RKO (cell line): Measurements from ENCODE around the gene CACNA2D2.
"Not testable (repeated sequence)": the region's sequence is repeated elsewhere in the genome, so short reads cannot be mapped to it uniquely, and the experiment has no call there.

Experiments used
- DNase-seq: peaks from one replicate; pipeline ENCODE4 v3.0.0-alpha.2; 2016; ENCODE audit warnings: low spot score

The CACNA2D2 gene

DNA sequence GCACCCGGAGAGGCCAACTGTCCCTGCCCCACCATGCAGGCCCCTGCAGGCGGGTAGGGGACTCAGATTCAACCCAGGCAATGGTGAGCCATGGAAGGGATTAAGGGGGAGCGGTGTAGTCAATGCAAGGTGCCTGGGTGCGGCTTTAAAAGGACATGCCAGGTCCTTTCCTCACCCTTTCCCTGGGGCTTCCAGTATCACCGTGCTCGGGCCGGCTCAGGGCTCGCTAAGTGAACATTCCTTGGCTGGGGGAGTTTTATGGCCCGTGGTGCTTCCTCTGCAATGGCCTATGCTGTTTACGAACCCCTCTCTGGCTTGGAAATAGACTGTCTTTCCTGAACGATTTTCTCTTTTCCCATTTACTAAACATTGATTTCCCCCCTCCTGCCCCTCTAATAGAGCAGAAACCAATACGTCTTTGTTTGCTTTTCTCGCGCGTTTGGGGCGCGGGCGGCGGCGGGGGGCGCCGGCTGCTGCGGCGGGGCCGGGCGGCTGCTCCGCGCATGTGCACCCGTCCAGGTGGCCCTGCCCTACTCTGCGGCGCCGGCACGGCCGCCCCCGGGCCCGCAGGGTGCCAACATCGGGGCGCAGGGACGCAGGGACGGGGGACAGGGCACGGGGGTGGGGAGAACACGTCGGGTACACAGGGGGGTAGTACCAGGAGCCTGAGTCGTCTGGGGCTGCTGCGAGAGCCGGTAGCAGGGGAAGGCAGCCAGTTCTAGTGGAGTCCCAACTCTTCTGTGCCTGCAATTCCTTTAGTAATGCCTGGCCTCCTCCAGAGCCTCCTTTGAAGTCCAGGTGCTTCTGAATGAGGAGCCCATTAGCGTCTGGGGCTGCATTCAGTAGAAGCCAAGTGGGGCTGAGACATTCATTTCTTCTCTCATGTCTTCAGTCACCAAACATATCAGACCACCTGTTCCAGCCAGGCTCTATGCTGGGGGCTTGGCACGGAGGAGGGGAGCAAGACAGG is 26.9 kb upstream of the CACNA2D2 start:
- no peak for DNase-seq

DNA sequence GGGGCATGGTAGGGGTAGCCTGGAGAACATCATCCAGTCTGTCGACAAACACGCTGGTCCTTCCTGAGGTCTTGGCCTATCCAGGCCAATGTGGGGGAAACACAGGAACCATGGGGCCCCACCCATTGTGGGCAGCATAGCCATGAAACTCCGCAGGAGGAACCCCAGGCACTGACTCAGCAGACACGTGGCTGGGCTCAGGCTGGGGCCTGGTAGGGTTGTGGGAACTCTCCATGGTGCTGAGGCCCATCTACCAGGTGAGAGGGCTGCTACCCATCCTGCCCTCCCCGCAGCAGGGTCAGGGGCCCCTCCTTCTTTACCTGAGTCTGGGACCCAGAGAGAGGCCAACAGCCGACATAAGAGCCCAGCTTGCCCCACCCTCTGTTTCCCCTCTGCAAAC is 22.6 kb upstream of the CACNA2D2 start:
- peak; percentile 75 for DNase-seq

DNA sequence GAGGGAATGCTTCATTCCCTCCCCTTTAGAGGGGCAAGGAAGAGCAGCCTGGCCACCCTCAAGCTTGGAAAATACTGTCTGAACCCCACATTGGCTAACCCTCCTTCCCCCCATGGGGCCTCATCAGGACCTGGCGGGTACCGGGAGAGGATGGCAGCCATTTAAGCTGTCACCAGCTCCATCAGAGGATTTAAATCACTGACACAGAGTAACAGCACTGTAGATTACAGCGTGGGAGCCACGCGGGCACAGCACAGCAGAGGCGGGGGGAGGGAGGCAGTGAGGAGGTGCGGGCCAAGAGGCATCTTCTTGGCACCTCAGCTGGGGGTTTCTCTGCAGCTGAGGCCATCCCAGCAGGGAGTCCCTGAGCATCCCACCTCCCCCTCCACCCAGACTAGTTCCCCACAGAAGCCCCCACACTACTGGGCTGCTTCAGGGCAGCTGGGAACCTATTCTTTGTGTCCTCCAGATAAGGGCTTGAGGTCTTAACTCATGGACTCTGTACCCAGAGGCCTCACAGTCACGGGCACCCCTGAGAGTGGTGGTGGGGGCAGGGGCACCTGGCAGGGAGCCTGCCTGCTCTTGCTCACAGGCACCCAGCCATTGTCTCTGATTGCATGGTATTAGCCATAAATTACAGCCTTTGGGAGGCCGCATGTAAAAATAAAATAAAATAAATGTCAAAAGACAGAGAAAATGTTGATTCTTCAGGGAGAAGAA is 21.9 kb upstream of the CACNA2D2 start:
- DNase-seq: no peak

DNA sequence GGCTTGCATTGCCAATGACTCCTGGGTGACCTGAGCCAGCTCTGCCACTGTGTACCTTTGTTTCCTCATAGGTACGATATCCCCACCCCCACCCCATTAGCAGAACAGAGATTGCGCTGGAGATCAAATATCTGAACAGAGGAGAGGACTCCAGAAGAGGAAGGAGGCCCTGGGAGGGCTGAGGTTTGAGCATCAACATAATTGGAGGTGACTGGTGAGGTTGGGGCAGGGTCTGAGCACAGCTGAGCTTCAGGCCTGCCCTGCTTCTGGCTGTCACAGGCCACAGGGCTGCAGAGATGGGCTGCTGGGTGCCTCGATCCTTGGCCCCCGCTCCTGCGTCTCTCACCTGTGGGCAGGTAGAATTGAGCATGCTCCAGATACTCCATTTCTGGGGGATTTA is 21.3 kb upstream of the CACNA2D2 start:
- no peak for DNase-seq

DNA sequence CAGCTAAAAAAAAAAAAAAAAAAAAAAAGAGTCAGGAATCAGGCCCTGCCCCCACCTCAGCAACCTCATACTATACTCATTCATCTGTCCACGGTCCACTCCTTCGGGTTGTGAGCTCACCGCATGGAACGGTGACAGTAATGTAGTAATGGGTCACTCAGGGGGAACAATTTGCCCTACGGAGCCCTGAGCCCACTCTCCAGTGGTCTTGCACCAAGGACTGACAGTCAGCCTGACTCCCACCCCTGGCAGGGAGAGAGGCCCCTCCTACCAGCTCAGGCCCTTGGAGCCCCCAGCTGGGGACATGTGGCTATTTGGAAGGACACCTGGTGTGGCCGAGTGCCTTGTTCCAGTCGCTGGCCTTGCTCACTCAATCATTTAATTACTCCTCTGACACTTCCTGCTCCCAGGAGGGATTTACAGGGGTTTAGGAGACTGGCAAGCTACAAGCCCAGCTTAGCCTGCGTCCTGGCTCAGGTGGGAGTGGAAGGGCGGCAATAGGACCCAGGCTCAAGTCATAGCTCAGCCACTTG is 19.9 kb upstream of the CACNA2D2 start:
- no peak for DNase-seq

DNA sequence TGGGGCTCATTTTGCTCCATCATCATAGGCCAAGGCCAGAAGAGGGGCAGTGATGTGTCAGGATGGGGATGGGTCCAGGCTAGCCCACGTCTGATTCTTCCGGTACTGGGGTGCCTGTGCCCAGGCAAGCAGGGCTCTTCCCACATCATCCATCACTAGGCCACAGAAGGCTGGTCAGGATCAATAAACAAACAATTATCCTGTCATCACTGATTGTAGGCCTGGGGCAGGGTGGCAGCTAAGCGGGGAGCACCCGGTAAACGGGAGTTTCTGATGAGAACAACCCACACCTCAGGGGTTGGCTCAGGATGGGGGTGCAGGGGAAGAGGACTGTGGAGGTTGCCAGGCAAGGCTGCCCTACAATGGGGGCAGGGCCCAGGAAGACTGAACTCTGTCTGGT is 18.1 kb upstream of the CACNA2D2 start:
- DNase-seq: no peak

DNA sequence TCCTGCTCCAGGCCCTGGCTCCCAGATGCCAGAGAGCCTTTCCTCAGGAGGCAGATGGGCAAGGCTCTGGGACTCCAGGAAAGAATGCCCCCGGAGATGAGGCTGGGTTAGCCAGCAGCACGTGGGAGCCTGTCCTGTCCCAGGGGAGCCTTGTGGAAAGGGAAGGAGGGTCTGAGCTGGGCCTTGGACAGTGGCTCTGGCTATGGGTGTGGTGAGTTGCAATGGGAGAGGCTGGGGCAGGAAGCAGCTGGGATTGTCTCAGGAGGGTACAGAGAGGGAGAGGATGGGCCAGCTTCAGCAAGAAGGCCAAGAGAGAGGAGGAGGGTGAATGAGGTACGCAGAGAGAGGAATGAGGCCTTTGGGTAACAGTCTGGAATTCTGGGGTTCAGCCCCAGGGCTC is 17.4 kb upstream of the CACNA2D2 start:
- DNase-seq: no peak

DNA sequence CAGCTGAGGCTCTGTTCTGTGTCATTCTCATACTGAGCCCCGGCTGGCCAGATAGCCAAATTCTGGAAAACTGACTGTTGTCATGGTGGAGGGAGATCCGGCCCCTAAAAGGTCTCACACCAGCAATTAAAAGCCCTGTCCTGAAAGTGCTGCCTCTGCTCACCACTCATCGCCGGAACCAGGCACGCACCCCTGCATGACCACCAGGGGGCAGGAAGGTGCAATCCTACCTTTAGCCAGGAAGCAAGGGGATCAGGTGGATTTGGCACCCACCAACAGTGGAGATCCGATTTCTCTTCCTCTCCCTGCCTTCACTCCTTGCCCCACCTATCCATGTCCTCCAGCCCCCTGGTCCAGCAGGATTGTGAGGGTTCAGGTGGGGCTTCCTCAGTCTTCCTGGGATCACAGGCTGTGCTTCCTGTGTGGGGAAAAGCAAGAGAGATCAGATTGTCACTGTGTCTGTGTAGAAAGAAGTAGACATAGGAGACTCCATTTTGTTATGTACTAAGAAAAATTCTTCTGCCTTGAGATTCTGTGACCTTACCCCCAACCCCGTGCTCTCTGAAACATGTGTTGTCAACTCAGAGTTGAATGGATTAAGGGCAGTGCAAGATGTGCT is 16.1 kb upstream of the CACNA2D2 start:
- peak; percentile 50 for DNase-seq

DNA sequence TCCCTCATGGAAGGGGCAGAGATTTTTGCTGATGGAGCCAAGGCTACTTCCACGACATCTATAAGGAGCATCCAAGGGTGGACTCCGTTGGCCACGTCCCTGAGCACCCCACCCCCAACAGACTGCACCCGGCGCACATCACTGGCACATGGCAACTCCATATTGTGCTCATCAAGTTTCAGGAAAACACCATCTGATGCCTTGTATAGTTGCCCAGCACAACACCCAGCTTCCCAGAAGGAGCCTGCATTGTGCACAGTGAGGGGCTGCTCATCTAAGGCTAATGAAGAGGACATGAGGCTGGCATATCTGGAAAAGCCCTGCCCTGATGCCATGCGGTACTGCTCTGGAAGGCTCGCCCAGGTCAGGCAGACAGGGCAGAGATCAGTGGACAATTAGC is 15.0 kb upstream of the CACNA2D2 start:
- DNase-seq: no peak

DNA sequence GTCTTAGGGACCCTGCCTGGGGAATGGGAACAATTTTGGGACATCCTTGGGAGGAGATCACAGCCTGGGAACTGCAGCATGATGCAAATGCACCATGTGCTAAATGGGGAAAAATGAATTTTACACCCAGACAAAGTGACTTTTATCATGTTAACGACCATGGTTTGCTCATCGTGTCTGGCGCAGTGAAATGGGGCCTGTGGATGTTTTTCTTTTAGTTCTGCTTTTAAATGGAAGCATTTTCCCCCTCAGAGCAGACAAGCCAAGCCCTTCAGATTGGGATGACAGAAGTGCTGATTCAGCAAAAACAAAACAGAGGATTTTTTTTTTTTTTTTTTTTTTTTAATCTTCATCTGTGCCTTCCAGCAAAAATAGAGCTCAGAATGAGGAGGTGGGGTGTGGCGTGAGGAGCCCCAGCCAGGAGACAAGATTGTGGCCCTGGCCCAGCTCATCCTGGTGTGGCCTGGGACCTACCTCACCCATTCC is 14.3 kb upstream of the CACNA2D2 start:
- no peak for DNase-seq

DNA sequence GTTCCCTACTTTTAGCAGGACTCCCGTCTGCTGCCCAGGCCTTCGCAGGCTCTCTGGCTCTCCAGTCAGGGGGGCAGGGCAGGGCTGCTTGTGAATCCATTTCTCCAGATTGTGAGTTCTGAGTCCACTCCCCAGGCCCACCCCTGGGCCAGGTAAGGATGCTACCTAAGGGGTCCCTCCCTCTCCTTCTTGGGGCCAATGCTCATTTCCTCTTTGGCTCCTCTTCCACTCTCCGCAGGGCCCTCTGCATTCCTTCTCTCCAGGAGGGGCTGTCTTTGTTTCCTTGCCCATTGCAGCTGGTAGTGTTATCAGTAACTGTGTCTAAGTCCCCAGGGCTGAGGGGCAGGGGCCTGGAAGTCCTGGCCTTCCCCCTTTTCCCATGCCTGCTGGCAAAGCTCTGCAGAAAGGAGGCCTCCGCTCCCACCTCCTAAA is 13.0 kb upstream of the CACNA2D2 start:
- no peak for DNase-seq

DNA sequence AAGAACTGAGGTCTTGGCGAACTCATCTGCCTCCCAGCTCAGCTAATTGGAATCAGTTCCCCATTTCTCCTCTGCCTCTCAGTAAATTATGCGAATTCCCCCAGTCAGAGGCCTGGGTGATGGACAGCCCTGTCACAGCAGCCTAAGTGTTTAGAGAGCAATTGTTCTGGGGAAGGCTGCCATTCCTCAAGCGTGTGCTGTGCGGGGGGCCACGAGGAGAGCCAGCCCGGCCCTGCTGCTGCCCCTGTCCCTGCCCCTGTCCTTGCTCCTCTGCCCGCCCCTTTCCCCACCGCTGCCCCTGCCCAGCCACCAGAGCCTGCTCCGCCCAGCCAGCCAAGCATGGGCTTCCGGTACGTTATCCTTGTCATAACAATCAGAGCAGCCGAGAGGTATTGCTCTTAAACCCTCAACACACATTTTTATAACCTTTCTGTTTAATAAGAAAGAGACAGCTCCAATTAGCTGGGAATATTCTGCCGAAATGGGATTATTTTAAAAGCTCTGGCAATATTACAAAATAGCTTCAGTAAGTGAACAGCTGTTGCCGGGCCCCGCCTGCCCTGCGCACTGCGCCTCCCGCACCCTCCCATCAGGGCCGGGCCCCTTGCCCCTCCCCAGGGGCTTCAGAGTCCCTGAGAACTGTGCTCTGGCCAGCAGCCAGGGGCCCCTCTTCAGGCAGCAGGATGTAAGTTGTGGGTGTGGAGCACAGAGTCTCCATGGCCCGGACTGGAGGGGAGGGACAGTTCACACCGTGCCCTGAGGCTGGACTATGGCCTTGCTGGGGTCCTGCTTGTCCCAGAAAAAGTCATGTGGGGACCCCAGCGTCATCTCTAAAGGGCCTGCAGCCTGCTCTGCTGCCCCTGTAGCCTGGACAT is 12.4 kb upstream of the CACNA2D2 start:
- no peak for DNase-seq

DNA sequence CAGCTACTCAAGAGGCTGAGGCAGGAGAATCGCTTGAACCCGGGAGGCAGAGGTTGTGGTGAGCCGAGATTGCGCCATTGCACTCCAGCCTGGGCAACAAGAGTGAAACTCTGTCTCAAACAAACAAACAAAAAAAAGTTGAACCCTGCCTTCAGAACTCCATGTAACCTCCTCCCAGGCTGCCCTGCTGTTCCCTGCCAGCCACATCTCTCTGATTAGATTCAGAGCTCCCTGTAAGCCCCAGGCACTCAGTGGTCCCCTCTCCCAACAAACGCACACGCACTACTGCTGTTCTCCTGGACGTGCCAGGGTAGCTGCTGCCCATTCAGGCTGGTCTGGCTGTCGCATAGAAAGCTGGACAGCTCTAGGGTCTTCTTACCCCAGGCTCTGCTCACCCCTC is 9.5 kb upstream of the CACNA2D2 start:
- not testable (repeated sequence) for DNase-seq

DNA sequence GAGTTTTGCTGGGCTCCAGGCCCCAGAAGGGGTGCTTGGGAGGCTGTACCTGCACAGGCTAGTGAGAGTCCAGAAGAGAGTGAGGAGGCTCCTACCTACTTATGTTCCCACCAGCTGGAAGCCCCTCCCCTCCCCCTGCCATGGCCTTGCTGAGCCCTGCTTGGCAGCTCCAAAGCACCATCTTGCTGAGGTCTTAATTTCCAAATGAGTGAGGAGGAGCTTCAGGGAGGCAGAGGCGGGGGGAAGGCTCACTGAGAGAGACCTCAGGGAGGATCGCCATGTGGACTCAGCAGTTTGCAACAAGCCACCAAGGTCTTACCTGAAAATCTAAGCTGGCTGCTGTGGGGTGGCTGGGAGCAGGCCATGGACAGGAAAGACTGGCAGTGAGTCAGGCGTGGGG is 8.7 kb upstream of the CACNA2D2 start:
- no peak for DNase-seq

DNA sequence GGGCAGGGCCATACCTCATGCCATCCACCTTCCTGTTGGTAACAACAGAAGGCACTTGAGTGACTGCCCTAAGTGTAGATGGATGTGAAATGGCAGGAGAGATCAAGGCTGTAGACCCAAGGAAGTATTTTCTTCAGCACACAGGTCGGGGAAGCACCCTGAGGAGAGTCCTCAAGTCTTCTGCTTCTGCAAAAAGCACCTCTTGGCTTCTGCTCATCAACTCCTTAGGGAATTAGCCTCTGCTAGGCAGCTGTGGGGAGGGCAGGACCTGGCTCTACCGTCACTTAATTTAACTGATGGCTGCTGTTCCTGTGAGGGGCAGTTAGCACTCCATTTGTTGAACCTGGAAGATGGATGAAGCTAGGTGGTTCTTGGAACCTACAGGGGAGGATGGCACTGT is 6.9 kb upstream of the CACNA2D2 start:
- no peak for DNase-seq

DNA sequence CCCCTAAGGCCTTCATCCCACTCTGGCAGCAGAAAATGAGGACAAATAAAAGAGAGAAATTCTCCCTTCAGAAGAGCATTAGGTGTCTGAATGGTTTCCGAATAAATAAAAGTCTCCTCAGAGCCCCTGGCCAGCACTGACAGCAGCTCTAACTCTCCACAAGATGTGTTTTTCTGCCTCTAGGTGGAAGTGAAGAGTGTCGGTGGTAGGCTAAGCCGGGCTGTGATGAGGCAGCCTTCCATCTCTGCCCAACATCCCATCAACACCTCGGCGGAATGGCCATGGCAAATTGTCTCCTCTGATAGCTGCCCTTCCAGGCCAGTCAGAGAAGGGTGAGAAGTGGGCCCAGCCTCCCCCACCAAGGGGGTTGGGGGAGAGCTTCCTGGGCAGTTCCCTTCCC is 6.3 kb upstream of the CACNA2D2 start:
- DNase-seq: no peak

DNA sequence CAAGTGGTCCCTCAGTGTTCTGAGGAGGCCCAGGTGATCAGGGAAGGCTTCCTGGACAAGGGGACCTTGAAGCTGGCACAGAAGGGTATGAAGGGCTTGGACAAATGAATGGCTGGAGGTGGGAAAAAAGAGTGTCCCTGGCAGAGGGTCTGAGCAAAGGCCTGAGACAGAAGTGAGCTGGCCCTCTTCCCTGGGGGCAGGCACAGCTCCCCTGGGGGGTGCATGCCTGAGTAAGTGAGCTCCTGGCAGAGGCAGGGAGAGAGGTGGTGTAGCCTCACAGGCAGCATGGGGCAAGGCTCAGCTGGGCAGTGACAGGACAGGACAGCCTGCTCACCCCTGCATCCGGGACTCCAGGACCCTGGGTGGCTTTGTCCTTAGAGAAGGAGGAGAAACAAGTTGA is 5.4 kb upstream of the CACNA2D2 start:
- DNase-seq: no peak

DNA sequence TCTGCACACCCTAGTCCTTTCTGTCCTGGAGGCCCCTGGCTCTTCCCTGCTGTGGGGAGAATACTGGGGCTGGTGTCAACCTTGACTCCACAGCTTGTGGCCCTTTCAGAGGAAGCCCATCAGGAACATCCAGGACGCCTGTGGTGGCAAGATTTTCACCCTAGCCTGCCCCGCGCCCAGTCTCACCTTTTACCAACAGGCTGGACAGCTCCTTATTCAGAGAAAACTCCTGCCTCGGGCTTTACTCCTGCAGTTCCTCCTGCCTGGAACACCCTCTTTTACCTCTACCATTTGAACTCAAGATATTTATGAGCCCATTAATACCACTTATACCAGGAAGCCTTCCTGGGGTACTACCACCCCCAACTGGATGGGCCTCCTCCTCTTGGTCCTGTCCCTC is 2.7 kb upstream of the CACNA2D2 start:
- no peak for DNase-seq

DNA sequence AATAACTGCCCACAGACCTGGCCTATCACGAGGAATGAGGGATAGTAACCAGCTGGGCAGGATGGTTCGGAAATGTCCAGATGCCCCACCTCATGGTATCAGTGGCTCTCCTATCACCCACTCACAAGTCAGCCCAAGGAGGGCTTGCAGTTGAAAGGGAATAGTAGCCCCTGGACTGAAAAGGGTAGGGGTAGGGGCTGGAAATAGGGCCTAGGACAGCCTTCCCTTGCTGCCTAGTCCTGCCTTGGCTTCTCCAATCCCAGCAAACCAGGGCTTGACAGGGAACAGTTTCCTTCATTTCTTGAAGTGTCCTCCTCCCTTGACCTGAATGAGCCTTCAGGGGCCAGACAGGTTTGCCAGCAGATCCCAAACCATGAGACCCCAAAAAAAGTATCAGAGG is 1.2 kb upstream of the CACNA2D2 start:
- no peak for DNase-seq

DNA sequence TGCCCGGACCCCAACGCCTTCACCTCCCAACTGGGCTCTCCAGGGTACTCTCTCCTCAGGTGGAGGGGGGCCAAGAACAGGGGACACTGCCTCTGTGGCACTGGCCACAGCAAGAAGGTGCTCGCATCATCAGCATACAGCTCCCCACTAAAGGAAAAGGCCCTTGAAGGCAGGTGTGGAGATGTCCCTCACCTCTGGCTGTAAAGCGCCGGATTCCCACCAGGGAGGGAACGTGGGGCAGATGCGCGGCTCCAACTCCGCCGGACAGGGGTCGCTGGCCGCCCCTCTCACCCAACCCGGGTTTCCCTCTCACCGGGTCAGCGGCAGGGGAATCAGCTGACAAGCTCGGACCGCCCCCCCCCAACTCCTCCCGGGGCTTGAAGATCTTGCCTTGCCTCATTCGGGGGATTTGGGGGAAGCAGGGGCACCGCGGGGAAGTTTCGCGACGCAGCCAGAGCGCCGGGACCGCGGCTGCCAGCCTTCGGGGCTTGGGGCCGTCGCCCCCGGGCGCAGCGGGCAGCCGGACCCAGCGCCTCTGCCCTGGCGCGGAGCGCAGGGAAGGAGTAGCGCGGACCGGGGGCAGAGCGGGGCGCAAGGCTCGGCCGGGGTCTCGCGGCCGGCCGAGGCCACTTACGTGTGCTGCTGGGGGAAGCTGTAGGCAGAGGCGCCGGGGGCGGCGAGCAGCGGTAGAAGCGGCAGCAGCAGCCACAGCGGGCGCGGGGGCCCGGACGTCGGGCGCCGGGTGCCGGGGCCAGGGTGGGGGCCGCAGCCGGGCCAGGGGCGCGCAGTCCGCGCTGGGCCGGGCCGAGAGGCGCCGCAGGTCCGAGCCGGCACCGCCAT is 630 bp downstream of the CACNA2D2 start:
- DNase-seq: no peak

DNA sequence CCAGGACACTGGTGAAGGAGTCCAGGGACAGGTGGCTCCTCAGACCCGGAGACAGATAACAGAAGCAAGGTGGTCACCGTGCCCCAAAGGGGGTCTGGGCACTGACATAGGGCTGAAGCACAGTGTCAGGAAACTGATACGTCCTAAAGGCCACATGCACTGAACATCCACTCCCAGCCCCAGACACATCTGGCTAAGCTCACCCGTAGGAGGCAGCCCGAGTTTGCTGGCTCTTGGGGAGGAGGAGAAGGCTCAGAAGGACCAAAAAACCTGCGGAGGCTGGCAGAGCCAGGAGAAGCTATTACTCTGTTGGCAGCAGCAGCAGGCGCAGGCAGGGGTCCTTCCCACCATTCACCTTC is 1.2 kb downstream of the CACNA2D2 start:
- no peak for DNase-seq
